HepG2 (cell line): ENCODE measurements around the gene PRDM15. TPM values are rescaled to one million over a fixed set of nuclear protein-coding genes. Genes with fewer than 3 reads are reported as not detected.

Source experiments
- DMAP1 ChIP-seq: IDR thresholded peaks from 2 replicates; pipeline ENCODE4 v1.6.1; 2016
- EEA1 ChIP-seq: sonication (generic); formaldehyde crosslinking; IDR thresholded peaks from 2 replicates; pipeline ENCODE4 v1.5.1; 2020; ENCODE audit warnings: mild to moderate bottlenecking, missing genetic modification reagents, borderline replicate concordance
- ETV6 ChIP-seq: sonication (generic); formaldehyde crosslinking; conservative IDR thresholded peaks from 2 replicates; pipeline ENCODE4 v1.4.0; 2020; ENCODE audit warnings: missing genetic modification reagents
- NFKB2 ChIP-seq: sonication (generic); formaldehyde crosslinking; IDR thresholded peaks from 2 replicates; pipeline ENCODE4 v1.4.0; 2020; ENCODE audit warnings: missing genetic modification reagents, borderline replicate concordance
- THAP11 ChIP-seq: IDR thresholded peaks from 2 replicates; pipeline ENCODE4 v1.6.1; 2016; ENCODE audit warnings: missing biosample characterization, missing genetic modification reagents
- THRA ChIP-seq: sonication (generic); formaldehyde crosslinking; IDR thresholded peaks from 2 replicates; pipeline ENCODE4 v1.4.0; 2020; ENCODE audit warnings: missing genetic modification reagents, borderline replicate concordance
- ZFP91 ChIP-seq: sonication (generic); formaldehyde crosslinking; IDR thresholded peaks from 2 replicates; pipeline ENCODE4 v1.9.0; 2022; ENCODE audit warnings: missing genetic modification reagents, mild to moderate bottlenecking, borderline replicate concordance
- ZKSCAN1 ChIP-seq: fragments of 150-350 bp; IDR thresholded peaks from 2 replicates; pipeline ENCODE4 v1.6.1; 2014; ENCODE audit warnings: low read length
- ZNF343 ChIP-seq: sonication (generic); formaldehyde crosslinking; IDR thresholded peaks from 2 replicates; pipeline ENCODE4 v1.4.0; 2020; ENCODE audit warnings: mild to moderate bottlenecking, missing genetic modification reagents
- ZNF564 ChIP-seq: sonication (generic); formaldehyde crosslinking; IDR thresholded peaks from 2 replicates; pipeline ENCODE4 v1.8.1; 2023; ENCODE audit warnings: mild to moderate bottlenecking, missing genetic modification reagents
- polyA plus RNA-seq, 8 experiments: library from polyadenylated mRNA; depleted of rRNA in 3 of 8; stranded (reverse) in 7 of 8; unstranded in 1 of 8; fragments of >200 nt; fragmentation: Illumina TruSeq in 4 of 8; extraction: Trizol in 4 of 8; gene quantifications; 2 replicates each; pipeline versions ENCODE4 v1.2.1 to v1.2.3, GENCODE V29; 2011 to 2016; ENCODE audit warnings: low read depth in 4 of 8, missing spikeins in 1 of 8, mixed read lengths in 1 of 8; ENCODE audit not compliant: insufficient read depth in 1 of 8
- total RNA-seq, 5 experiments: library from RNA; depleted of rRNA; stranded (reverse); fragments of >200 nt; fragmentation: Illumina TruSeq; extraction: Trizol; gene quantifications; 2 replicates each; pipeline ENCODE4 v1.2.3, GENCODE V29; 2016; ENCODE audit warnings: low read depth in 1 of 5
- TF ChIP-seq, protein P1 (sequence below): sonication (generic); formaldehyde crosslinking; IDR thresholded peaks from 2 replicates; pipeline ENCODE4 v1.5.0; 2020; ENCODE audit warnings: missing genetic modification reagents, mild to moderate bottlenecking, borderline replicate concordance
- TF ChIP-seq, protein P2 (sequence below): sonication (generic); formaldehyde crosslinking; IDR thresholded peaks from 2 replicates; pipeline ENCODE4 v1.4.0; 2020; ENCODE audit warnings: missing genetic modification reagents

PRDM15 gene
- total and polyA plus RNA-seq, 2 of the 13 experiments (the other 11 are each of a cell fraction or from before 2014, with no cell fraction given) = 4.0 to 6.9 TPM

GRCh38 chr21:41907496-41908258 lies 28.5 kb upstream of the PRDM15 start (continued):
- TF ChIP-seq THRA (CRISPR knock-in tag) (no peak), ZFP91 (CRISPR knock-in tag) (no peak), ZNF343 (CRISPR knock-in tag) (no peak), DMAP1 (CRISPR knock-in tag) (no peak), THAP11 (CRISPR knock-in tag) (no peak), NFKB2 (no peak), EEA1 (CRISPR knock-in tag) (no peak), ETV6 (CRISPR knock-in tag) (no peak), ZNF564 (no peak), ZKSCAN1 (no peak)
- TF ChIP-seq, protein P1, sequence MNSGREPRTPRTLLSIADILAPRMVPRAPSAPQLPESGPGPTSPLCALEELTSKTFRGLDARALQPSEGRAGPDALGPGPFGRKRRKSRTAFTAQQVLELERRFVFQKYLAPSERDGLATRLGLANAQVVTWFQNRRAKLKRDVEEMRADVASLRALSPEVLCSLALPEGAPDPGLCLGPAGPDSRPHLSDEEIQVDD (CRISPR knock-in tag) = no peak
- TF ChIP-seq, protein P2, sequence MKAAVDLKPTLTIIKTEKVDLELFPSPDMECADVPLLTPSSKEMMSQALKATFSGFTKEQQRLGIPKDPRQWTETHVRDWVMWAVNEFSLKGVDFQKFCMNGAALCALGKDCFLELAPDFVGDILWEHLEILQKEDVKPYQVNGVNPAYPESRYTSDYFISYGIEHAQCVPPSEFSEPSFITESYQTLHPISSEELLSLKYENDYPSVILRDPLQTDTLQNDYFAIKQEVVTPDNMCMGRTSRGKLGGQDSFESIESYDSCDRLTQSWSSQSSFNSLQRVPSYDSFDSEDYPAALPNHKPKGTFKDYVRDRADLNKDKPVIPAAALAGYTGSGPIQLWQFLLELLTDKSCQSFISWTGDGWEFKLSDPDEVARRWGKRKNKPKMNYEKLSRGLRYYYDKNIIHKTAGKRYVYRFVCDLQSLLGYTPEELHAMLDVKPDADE (CRISPR knock-in tag) = no peak
